GM12892 (cell line): Measurements from ENCODE around the gene ACSL3.

ENCODE experiments used
- POLR2A ChIP-seq: IDR thresholded peaks from 2 replicates; pipeline ENCODE4 v1.6.1; 2011; ENCODE audit warnings: low read depth, low read length, control low read depth
- POLR2AphosphoS5 ChIP-seq: IDR thresholded peaks from 2 replicates; pipeline ENCODE4 v1.6.1; 2011; ENCODE audit warnings: low read depth, low read length, control low read depth
- TAF1 ChIP-seq: IDR thresholded peaks from 2 replicates; pipeline ENCODE4 v1.6.1; 2011; ENCODE audit warnings: low read depth, mild to moderate bottlenecking, control low read depth, low read length, borderline replicate concordance

GRCh38 chr2:222977121-222977520, 116.3 kb downstream of the ACSL3 start:
- TF ChIP-seq TAF1 = no peak
- no peak for TF ChIP-seq POLR2A
- no peak for TF ChIP-seq POLR2AphosphoS5
